Panc1 (cell line): ENCODE measurements around the gene CIAPIN1. TPM values are rescaled to one million over a fixed set of nuclear protein-coding genes. Genes with fewer than 3 reads are reported as not detected.

ENCODE experiments used
- ATAC-seq: fragments of 200-7000 bp; cut with Tn5 transposase; 2 replicates; pipeline ENCODE4 v1.9.1; 2020; ENCODE audit warnings: mild to moderate bottlenecking, moderate library complexity
- BruUV-seq: library from RNA; stranded (reverse); fragments of 400-500 nt; replicated peaks from 2 replicates; lab custom pipeline; 2021; lab: Mats Ljungman, UMichigan
- CTCF ChIA-PET: fragments of 300-600 bp; sonication (Branson Sonifier 250); formaldehyde crosslinking; loops from one replicate; lab custom pipeline; 2022; ENCODE audit warnings: antibody characterized with exemption; lab: Charles Lee
- POLR2A ChIA-PET: fragments of 300-600 bp; sonication (Branson Sonifier 250); formaldehyde crosslinking; loops from one replicate; lab custom pipeline; 2022; ENCODE audit warnings: antibody characterized with exemption; lab: Charles Lee
- DNase-seq: peaks from one replicate; pipeline ENCODE4 v3.0.0-alpha.2; 2010; ENCODE audit warnings: low read depth, low spot score
- H3K27ac ChIP-seq: 2 replicates; pipeline ENCODE4 v1.5.1; 2011; ENCODE audit warnings: mild to moderate bottlenecking, low read length, inconsistent platforms
- H3K27me3 ChIP-seq: fragments of 200-500 bp; sonication (Bioruptor generic); 2 replicates; pipeline ENCODE4 v1.6.0; 2014; ENCODE audit warnings: low read length, inconsistent platforms; ENCODE audit not compliant: control insufficient read depth, insufficient read depth
- H3K36me3 ChIP-seq: fragments of 200-500 bp; sonication (Bioruptor generic); 2 replicates; pipeline ENCODE4 v1.5.1; 2014; ENCODE audit warnings: inconsistent platforms, mild to moderate bottlenecking, low read length, moderate library complexity; ENCODE audit not compliant: control insufficient read depth, insufficient read depth
- H3K4me1 ChIP-seq: 2 replicates; pipeline ENCODE4 v1.5.1; 2011; ENCODE audit warnings: inconsistent platforms, mild to moderate bottlenecking, low read length, moderate library complexity; ENCODE audit not compliant: control insufficient read depth, insufficient read depth
- H3K4me3 ChIP-seq, 2 experiments: 2 replicates each; pipeline ENCODE4 v1.5.1; 2011 to 2012; ENCODE audit warnings: low read depth in 2 of 2, low read length in 2 of 2, mild to moderate bottlenecking in 2 of 2, inconsistent platforms in 1 of 2, moderate library complexity in 1 of 2
- H3K9me3 ChIP-seq: fragments of 200-500 bp; sonication (Bioruptor generic); 2 replicates; pipeline ENCODE4 v1.5.1; 2014; ENCODE audit warnings: low read depth, mild to moderate bottlenecking, inconsistent platforms, low read length, moderate library complexity; ENCODE audit not compliant: control insufficient read depth, insufficient read depth
- POLR2AphosphoS5 ChIP-seq: IDR thresholded peaks from 2 replicates; pipeline ENCODE4 v1.6.1; 2012; ENCODE audit warnings: mild to moderate bottlenecking, low read depth, low read length, moderate library complexity
- REST ChIP-seq, 2 experiments: IDR thresholded peaks; 2 replicates each; pipeline ENCODE4 v1.6.1; 2011 to 2012; ENCODE audit warnings: low read depth in 2 of 2, control low read depth in 1 of 2, low read length in 1 of 2, mild to moderate bottlenecking in 1 of 2, moderate library complexity in 1 of 2; ENCODE audit not compliant: insufficient read depth in 1 of 2
- SIN3A ChIP-seq: IDR thresholded peaks from 2 replicates; pipeline ENCODE4 v1.6.1; 2012; ENCODE audit warnings: low read depth, mild to moderate bottlenecking, low read length, moderate library complexity, borderline replicate concordance; ENCODE audit not compliant: insufficient read depth
- TCF7L2 ChIP-seq: IDR thresholded peaks from 2 replicates; pipeline ENCODE4 v1.6.1; 2011; ENCODE audit warnings: mild to moderate bottlenecking, low read depth, low read length, inconsistent platforms
- in situ Hi-C: cut with HindIII; loops from 2 replicates; pipeline ENCODE4 v1.10.0; 2016; ENCODE audit warnings: low sequenced_read_pairs, low pct_unique_long_range_greater_than_20kb
- intact Hi-C: fragments of 100-400 bp; cut with micrococcal nuclease; formaldehyde crosslinking; loops from one replicate; pipeline ENCODE4 v1.10.0; 2022; ENCODE audit not compliant: unreplicated experiment
- total RNA-seq: library from RNA; stranded (reverse); gene quantifications from one replicate; pipeline ENCODE4 v1.2.1, GENCODE V29; 2021; ENCODE audit not compliant: unreplicated experiment
- TF ChIP-seq, protein P1 (sequence below): fragments of 450-650 bp; IDR thresholded peaks from 2 replicates; pipeline ENCODE4 v1.5.1; 2017; ENCODE audit warnings: mild to moderate bottlenecking

Gene CIAPIN1
- total RNA-seq, 1 experiment from 2014 or later = 64.0 TPM

- Histone ChIP-seq H3K27ac (no peak overlapping the region), H3K36me3 (peaks cover 6% of the 10 kb centered on the region; the same call in 1 of the 2 replicates), H3K27me3 (no peaks in the 10 kb centered on the region), H3K4me3 (no peak overlapping the region), H3K4me1 (no peaks in the 10 kb centered on the region), H3K9me3 (no peaks in the 10 kb centered on the region)
- intact Hi-C loops = no loop called here
- CTCF ChIA-PET = no interaction called here
- no peak for TF ChIP-seq SIN3A
- no peak for TF ChIP-seq POLR2AphosphoS5
- no peak for TF ChIP-seq TCF7L2
- no peak for TF ChIP-seq REST (IDR thresholded peaks at IDR 0.05; ENCODE audit: insufficient read depth in 1 of 2, low read depth in 2 of 2, low read length in 1 of 2)
- TF ChIP-seq, protein P1, sequence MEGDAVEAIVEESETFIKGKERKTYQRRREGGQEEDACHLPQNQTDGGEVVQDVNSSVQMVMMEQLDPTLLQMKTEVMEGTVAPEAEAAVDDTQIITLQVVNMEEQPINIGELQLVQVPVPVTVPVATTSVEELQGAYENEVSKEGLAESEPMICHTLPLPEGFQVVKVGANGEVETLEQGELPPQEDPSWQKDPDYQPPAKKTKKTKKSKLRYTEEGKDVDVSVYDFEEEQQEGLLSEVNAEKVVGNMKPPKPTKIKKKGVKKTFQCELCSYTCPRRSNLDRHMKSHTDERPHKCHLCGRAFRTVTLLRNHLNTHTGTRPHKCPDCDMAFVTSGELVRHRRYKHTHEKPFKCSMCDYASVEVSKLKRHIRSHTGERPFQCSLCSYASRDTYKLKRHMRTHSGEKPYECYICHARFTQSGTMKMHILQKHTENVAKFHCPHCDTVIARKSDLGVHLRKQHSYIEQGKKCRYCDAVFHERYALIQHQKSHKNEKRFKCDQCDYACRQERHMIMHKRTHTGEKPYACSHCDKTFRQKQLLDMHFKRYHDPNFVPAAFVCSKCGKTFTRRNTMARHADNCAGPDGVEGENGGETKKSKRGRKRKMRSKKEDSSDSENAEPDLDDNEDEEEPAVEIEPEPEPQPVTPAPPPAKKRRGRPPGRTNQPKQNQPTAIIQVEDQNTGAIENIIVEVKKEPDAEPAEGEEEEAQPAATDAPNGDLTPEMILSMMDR = no peak
- ATAC-seq = no peak
- no TSS peak for BruUV-seq
- in situ Hi-C loops = no loop called here
- POLR2A ChIA-PET = no interaction called here
- no peak for DNase-seq
These were observed 19.9 kb downstream of the CIAPIN1 start for GRCh38 chr16:57427307-57427706.

DNA sequence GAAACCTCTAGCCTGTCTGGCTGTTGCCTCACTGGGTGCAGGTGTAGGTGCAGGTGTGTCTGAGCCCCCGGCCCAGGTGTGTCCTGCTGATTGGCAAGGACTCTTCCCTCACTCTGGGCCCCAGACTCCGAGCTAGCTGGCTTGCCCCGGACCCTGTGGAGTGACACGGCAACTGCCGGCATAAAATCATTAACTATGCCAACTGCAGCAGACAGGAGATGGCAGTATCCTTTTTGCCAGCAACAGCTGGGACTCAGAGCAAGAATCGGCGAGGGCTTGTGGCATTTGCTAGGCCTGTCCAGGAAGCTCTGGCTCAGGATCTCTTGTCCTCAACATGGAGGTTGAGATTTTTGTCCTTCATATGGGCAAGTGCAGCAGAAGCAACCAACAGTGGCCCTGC lies 20.8 kb downstream of the CIAPIN1 start:
- no peak for DNase-seq
- POLR2A ChIA-PET = no interaction called here

More for the DNA sequence above, 20.8 kb downstream of the CIAPIN1 start:
- Histone ChIP-seq H3K4me1 (no peaks in the 10 kb centered on the region), H3K9me3 (no peaks in the 10 kb centered on the region), H3K27me3 (no peaks in the 10 kb centered on the region), H3K4me3 (no peak overlapping the region), H3K27ac (no peak overlapping the region), H3K36me3 (peaks cover 4% of the 10 kb centered on the region; the same call in 1 of the 2 replicates)
- no peak for ATAC-seq
- CTCF ChIA-PET = no interaction called here
- intact Hi-C loops (no loop called here), in situ Hi-C loops (no loop called here)
- TF ChIP-seq TCF7L2 = no peak
- TF ChIP-seq POLR2AphosphoS5 = no peak
- TF ChIP-seq REST (IDR thresholded peaks at IDR 0.05; ENCODE audit: insufficient read depth in 1 of 2, low read depth in 2 of 2, low read length in 1 of 2) = no peak
- TF ChIP-seq SIN3A = no peak
- TF ChIP-seq, protein P1 = no peak
- BruUV-seq = no TSS peak
